ENCODE measurements around the gene BCL2.

BCL2 gene

DNA sequence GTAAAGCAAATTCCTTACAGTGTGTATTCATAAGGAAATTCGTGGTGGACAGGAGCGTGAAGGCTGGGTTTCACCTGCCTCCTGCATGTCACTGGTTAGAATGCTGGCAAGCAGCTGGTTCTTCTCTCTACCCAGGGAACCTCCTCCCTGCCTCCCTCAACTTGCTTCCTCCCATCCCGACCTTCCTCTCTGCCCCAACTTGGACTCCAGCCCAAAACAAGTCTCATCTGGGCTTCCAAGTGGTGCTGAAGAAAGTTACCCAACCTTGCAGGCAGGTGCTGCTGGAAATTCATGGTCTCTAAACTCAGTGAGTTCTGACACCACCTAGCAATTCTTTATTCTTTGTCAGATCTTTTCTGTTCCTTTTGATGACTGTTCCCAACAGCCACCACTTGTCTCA lies 184.5 kb downstream of the BCL2 start:
- no peak for FAIRE-seq

DNA sequence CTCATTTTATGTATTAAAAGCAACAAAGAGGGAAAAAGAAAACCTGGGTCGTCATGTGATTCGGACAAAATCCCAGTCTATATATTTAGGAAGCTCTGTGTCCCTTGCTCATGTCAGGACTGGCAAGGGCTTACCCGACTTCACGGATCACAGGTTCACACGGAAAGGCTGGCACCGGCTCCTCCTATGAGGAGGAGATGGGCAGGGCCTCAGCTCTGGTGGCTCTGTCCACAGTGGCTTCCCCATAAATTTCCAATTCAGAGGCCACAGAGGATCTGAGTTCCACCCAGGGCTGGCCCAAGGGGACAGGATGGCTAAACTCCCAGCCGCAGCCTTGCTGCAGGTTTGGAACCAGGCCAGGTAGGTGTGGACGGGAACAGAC lies 186.8 kb downstream of the BCL2 start:
- no peak for FAIRE-seq

DNA sequence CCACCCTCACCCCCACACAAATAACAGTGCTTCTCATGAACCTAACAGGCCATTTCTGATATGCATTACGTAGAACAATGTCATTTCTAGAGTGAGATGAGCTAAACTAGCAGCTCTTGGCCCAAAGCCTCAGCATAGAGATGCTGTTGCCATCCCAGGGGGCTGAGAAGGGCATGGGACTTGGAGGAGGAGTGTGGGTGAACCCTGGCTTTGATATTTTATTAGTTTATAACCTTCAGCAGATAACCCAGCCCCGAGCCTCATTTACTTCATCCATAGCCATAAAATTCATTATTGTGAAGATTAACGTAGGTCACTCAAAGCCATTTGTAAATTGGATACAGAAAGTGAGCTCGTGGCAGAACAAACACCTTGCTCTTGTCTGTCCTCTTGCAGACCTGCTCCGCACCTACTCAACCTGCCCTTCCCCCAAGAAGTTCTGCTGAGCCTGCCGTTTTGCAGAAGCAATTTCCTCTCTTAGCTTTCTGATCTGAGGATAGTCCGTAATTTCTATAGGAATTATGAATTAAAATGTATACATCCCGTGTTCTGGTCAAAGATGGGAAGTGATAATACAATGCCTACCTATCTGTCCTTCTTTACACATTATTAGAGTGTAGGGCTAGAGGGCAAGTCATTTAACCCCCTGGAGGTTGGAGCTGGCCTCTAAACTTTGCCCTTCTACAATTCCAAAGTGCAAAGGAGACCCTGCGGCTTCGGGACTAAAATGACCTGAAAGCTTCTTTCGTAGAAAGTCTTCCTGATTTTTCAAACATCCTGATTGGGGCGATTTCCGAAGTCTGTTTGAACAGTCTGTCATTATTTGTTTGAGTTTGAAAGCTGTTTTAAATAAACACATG lies 187.4 kb downstream of the BCL2 start:
- FAIRE-seq: no peak

DNA sequence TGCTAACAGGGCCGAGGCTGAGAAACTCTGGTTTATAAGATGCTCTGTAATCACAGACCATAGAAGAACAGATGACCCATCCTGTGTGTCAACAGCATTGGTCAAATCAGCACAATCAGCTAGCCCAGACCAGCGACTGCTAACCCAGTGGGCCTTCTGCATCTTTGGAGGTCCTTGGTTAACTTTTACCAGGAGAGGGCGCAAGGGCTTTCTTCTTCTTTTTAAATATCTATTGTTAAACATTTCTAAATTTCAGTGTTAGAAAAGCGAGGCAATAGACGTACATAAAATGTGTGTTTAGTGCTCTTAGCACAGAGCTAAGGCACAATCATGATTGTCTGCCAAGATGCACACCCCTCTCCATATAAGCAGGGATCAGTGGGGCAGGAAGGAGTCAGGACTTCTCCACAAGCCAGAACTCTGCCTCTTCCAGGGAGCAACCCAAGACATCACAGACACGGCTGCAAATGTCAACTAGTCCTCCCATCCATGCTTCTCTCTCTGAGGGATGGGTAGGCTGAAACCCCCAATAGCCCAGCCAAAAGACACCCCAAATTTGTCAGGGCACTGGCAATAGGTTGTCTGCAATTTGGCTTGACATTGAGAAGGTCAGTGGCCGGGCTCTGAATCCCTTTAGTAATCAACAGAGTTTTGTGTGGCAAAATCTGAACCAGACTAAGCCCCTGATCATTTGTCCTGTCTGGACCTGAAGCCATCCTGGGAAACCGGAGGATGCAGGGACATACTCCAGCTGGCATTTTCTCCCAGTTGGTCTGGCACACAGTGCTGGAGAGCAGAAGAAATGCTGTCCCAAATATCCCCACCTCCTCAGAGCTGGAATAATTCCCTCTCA lies 188.2 kb downstream of the BCL2 start:
- peak; percentile 41 for FAIRE-seq

DNA sequence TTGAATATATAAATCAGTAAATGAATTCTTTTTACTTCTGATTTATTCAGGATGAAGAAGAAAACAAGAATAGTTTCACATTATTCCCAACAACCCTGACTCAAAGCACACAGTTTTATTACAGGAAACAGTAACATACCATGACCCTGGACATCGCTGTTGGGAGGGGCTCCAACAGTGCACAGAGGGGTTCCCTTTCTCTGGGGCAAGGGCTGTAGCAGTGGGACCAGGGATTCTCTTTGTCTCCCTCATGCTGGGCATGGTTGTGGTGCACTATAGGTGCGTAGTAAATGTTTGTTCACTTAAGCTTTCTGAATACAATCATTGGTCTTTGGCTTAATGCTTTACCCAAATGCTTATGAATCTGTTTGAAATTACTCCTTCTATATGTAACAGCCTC lies 189.4 kb downstream of the BCL2 start:
- FAIRE-seq: no peak

DNA sequence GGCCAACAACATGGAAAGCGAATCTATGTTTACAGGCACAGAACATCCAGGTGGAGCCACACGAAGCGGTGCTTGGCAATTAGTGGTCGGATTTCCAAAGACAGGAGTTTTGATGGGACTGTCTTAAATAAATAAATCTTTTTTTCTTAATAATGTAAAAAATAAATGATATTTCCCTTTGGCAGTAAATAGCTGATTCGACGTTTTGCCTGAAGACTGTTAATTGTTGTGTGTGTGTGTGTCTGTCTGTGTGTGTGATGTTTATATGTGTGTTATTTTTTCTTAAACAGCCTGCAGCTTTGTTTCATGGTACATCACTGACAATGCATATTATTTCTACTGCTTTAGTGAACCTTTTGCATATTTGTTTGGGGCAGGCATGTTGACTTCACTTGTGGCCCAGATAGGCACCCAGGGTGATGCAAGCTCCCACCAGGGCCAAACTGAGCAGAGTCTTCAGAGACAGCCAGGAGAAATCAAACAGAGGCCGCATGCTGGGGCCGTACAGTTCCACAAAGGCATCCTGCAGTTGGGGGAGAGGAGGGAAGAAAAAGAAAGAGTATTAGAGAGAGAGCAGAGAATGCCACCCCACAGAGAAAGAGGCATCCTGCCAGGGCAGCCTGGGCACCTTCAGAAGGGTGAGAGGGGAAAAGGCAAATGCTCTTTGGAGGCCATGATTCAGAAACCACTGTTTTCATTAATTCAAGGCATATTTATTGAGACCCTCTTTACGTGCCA lies 191.2 kb downstream of the BCL2 start:
- FAIRE-seq: no peak

DNA sequence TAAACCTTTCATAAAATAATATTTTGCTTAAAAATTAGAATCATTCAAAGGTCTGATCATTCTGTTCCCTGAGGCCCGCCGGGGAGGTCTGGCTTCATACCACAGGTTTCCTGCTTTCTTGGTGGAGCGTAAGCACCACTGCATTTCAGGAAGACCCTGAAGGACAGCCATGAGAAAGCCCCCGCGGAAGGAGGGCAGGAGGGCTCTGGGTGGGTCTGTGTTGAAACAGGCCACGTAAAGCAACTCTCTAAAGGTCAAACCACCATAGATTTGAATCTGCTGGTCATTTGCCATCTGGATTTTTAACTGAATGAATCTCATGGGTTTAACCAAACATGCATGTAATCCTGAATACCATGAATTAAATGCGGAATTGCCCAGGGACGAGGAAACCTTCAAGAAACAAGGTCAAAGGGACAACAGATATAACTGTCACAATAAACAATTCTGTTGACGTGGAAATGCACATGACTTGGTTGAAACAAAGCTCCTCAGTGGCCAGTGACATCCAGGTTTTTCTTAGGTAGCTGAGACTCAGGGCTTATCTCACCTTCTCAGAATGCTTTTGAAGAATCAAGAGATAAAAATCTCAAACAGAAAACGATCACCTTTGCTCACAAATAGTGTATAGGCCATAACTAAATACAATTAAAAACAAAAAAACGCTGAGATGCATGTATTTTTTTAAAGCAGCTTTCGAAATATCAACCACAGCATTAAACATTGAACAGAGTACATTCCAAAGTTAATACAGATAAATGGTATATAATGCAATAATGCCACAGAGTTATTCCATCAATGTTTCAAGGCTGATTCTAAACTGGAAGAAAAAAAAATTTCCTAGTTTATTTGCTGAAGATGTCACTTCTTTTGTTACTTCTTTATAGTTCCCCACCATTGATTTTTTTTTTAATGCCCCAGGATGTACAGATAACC lies 193.2 kb downstream of the BCL2 start:
- FAIRE-seq: no peak

DNA sequence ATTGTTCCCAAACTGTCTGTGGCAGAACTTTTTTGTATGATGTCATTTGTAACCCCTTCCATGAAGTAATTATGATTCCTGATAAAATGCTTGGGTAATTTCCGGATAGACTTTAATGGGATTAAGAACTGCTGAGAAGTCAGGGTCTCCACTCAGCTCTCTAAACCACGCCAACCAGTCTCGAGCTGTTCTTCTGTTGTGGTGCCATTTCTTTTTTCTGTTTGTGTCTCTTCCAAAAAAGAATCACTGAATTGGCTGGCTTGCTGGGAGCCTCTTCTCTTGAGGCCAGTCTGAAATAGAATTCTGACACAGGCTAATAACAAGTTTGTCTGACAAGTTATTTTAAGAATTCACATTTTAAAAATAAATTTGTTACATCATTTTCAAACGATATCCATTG lies 198.9 kb downstream of the BCL2 start:
- FAIRE-seq: no peak

DNA sequence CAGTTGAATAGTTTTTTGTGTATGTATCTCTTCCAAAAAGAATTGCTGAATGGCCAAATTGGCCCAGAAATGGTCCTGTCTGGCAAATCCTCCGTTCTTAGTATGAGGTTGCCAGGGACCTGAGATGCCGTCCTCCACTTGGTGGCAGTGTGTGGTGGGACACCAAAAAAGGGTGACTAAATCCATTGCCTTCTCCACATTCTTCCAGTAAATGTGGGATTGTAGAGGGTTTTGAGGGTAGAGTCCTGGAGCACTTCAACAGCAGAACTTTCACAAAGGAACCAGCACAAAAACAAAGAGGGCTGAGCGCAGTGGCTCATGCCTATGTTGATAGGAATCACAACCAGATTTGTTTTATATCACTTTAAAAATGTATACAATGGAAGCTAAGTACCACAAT lies 199.9 kb downstream of the BCL2 start:
- no peak for FAIRE-seq

DNA sequence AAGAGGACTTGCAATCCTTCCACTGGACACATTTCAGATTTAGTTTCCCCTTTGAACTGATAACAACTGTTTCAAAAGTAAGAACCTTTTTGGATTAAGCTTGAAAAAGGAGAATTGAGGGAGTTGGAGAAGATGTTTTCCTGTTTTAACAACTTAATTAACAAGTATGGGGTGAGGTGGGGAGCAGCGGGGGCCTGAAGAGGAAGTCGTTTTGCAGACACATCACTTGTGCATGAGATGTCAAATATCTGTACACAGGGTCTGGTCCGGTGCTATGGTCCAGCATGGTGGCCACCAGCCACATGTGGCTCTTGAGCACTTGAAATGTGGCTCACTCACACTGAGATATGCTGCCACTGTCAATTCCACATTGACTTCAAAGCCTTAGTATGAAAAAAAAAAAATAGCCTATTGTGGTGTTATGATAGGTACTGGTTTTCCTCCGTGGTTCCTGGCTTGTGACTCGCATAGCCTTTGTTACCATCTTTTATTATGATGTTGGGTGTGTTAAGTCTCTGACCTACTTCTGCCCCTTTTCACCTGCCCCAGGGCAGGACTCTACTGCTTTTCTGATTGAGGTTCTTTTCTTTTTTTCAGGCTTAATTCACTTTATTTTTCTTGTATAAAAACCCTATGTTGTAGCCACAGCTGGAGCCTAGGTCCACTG lies 205.5 kb downstream of the BCL2 start:
- no peak for FAIRE-seq

DNA sequence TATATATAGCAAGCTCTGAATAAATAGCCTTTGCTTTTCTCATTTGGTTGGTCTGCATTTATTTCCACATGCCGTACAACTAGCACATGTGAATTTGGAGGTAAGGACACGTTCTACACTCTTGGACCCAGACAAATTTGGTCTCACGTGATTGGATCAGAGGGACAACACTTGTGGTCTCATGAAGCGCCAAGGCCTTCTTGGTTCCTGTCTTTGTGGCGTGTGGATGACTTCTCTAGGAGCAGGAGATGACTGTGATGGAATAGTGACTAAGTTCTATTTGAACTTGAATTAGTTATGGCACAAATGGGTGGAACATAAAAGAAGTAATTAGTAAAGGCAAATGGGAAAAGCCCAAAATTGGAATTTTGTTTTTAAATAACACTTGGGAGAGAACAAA lies 206.9 kb downstream of the BCL2 start:
- FAIRE-seq: no peak

DNA sequence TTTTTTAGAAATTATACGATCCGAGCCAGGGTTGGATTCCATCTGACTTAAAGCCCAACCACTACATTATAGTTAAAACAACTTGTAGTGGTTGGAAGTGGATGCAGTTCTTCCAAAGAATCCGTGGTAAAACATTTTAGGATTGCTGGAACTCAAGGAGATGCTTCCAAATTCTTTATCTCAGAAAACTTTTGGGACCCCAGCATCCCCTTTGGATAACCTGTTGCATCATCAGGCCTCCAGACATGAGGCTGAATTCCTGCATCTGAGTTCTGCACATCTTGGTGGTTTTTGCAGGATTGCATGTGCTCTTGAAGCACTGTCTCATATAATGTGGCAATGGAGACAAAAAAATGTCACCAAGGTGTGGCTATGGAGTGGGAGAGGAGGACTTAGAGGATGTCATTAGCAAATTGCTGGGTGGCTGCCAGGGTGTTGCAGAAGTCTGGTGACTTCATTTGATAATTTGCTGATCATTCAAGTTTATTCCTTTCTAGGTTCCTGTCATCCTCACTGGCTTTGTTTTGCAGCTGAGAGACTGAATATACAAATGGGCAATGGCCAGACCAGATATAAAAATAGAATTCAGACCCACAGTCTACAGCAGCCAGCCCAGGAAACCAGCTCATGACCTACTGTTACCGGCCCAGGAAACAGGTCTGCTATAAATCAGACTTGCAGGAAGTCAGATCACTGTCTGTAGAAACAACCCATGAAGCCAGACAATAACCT lies 207.7 kb downstream of the BCL2 start:
- FAIRE-seq: no peak

DNA sequence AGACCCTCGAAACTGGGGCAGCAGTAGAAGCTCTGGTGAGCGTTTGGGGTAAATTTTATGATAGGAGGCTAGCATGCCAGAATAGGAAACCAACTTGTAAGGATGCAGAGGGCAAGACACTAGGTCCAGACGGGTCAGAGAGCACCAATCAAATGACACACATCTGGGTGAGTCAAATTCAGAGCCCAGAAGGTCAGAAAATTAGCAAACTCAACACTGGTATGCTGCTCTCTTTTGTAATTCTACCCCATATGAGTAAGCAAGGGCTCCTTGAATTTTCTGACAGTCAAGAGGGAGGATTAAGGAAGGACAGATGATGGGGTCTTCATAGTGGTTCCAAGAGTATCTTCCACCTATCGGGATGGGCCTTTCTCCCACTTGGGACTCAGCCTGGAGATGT lies 209.8 kb downstream of the BCL2 start:
- FAIRE-seq: no peak

DNA sequence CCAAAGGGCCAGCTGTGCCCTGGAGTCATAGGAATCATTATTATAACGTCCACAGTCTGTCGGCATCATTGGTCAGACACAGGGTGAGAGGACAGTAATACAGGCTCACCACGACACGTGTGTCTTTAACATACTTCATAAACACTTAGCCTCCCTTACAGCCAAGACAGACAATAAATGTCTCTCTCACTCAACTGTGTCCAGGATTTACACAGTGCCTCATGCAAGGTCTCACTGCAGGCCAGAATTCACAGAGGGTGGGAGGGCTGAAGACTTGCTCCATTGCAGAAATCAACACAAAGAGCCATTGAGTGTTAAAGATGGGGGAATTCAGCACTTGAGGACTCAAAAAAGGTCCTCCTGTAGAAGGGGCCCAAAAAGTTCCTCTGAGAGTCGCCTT lies 210.5 kb downstream of the BCL2 start:
- no peak for FAIRE-seq

DNA sequence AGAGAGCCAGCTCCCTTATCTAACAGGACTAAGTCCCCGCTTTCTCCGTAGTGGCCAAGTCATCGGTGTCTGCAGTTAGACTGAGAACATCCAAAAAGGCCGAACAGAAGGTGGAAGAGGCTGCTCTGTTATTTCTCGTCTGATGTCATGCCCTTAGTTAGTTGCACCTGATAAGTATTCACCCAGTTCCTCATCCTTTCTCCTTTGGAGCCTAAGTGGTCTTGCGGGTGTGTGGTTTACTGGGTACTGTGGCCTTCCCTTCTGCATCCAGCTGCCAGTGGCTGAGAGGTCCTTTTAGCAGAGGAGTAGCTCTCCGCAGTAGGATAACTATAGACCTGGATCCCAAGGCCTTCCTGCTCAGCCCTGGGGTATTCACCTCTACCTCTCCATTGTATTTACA lies 211.6 kb downstream of the BCL2 start:
- FAIRE-seq: no peak

DNA sequence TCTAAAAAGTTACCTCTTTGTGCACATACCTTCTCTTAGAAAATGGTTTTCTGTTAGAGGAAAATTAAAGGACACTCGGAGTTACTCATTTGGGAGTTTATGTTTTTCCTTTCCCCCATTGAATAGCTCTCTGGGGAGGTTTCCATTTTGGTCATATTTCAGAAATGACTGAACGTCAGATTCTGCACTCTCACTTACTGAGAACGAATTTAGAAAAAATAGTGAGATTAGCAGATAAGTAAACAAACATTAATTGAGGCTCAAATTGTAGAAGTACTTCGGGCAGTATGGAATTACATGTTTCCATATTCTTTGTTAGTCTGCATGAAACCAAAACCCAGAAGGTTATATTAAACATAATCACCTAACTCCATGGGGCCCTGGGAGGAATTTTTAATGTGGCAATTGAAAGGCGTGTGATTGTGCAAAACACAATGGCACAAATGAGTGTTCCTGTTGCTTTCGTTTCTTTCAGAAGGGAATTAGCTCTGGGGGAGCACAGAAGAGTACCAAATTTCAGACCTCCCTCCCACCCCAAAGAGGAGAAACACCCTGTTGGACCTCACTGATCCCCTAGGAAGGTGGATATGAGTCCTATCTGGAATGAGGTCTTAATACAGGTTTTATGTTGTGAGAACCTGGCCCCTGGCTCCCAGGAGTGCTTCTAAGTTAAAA lies 212.3 kb downstream of the BCL2 start:
- FAIRE-seq: no peak

DNA sequence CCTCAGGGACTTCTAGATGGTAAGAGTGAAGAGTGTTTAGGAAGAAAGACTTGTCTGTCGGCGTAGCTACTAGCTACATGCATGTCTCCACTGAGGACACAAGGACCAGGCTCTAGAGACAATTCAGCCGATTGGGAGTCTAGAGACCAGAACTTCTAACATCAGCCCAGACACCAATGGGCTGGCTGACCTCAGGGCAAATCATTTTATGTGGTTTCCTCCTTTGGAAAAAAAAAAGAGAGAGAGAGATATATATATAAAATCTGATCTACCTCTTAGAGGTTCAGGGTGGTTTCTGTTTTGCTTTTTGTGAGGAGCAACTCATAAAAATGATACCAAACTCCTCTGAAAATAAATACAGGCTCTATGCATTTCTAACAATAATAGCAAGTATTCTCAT lies 212.8 kb downstream of the BCL2 start:
- FAIRE-seq: no peak

DNA sequence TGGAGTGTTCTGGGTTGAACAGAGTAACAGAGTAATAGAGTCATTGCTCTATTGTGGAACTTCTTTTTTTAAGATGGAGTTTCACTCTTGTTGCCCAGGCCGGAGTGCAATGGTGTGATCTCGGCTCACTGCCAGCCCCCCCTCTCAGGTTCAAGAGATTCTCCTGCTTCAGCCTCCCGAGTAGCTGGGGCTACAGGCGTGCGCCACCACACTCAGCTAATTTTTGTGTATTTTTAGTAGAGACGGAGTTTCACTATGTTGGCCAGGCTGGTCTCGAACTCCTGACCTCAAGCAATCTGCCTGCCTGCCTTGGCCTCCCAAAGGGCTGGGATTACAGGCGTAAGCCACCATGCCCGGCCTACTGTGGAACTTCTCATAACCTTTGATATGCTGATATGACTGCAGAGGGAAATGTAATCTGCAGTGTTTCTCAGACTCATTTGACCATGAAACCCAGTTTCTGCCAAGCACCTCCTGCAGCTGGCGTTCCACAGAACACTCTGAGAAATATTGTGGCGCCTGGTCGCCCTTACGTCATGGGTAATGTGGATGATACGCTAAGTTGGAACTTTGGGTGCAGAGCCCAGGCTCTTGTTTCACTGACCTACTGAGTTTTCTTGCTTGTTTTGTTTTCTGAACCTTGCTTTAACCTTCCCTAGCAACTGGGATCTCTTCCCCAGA lies 213.8 kb downstream of the BCL2 start:
- no peak for FAIRE-seq

DNA sequence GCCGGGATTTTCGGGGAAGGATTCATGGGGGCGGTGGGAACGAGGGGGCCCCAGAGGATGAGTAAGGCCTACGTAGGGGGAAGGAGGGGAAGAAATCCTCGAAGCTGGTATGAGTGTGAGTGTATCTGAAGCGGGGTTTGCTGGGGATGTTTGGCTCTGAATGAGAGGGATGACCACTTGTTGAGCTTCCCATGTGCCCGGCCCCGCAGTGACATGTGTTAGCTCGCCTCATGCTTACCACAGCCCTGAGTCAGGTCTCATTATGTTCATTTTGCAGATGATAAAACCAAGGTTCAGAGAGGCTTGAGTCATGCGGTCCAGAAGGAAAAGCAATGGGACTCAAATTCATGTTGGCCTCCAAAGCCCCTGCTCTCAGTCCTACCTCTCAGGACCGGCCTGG lies 214.7 kb downstream of the BCL2 start:
- FAIRE-seq: no peak
